Activated CD4-positive, alpha-beta T cell treated with anti-CD3 and anti-CD28 coated beads for 36 hours (primary cell): Measurements from ENCODE around the gene NAGS. TPM values are rescaled to one million over a fixed set of nuclear protein-coding genes. Genes with fewer than 3 reads are reported as not detected.

Experiments
- ATAC-seq: fragments of 200-7000 bp; cut with Tn5 transposase; one replicate; pipeline ENCODE4 v1.10.0; 2021; ENCODE audit warnings: mild to moderate bottlenecking, moderate library complexity
- CTCF ChIA-PET: fragments of 350-600 bp; sonication (Branson Sonifier 250); formaldehyde crosslinking; loops from one replicate; lab custom pipeline; 2021; ENCODE audit warnings: antibody characterized with exemption; lab: Charles Lee
- POLR2A ChIA-PET: fragments of 350-600 bp; sonication (Branson Sonifier 250); formaldehyde crosslinking; loops from one replicate; lab custom pipeline; 2021; ENCODE audit warnings: antibody characterized with exemption, inconsistent platforms; lab: Charles Lee
- DNase-seq: peaks from one replicate; pipeline ENCODE4 v3.0.0-alpha.2; 2020
- H3K27ac Mint-ChIP-seq: one replicate; pipeline ENCODE4 v1.8.0; 2021; ENCODE audit warnings: mixed read lengths
- H3K27me3 Mint-ChIP-seq: one replicate; pipeline ENCODE4 v1.8.0; 2021; ENCODE audit warnings: mixed read lengths
- H3K36me3 Mint-ChIP-seq: one replicate; pipeline ENCODE4 v1.8.0; 2021; ENCODE audit warnings: low read depth, mixed read lengths
- H3K4me1 Mint-ChIP-seq: one replicate; pipeline ENCODE4 v1.8.0; 2021; ENCODE audit warnings: mixed read lengths
- H3K4me3 Mint-ChIP-seq: one replicate; pipeline ENCODE4 v1.8.0; 2021; ENCODE audit warnings: mild to moderate bottlenecking, moderate library complexity, mixed read lengths
- H3K9me3 Mint-ChIP-seq: one replicate; pipeline ENCODE4 v1.8.0; 2021; ENCODE audit warnings: low read depth, mixed read lengths
- intact Hi-C, 2 experiments: fragments of 100-400 bp; cut with DNase I in 1 of 2; cut with micrococcal nuclease in 1 of 2; formaldehyde crosslinking; loops; one replicate each; pipeline versions ENCODE4 v1.14.2 to v1.15.1; 2022 to 2024; cut with DNase I, micrococcal nuclease
- total RNA-seq, 2 experiments: library from RNA; stranded (reverse); gene quantifications; one replicate each; pipeline ENCODE4 v1.2.3, GENCODE V29; 2021

Gene NAGS
- total RNA-seq, 2 experiments from 2014 or later = 1.3 to 1.5 TPM

- ChIA-PET CTCF (interaction anchor here (2.0 to 2.1 kb wide), 2 partner anchors 57 to 122 kb away, joined by 6 to 8 read pairs; no protein-coding TSS in a partner anchor), POLR2A (no interaction called here)
- intact Hi-C loops = no loop called here
- H3K4me3 Mint-ChIP-seq = no peak overlapping the region
- H3K27me3 Mint-ChIP-seq = peaks cover 17% of the 10 kb centered on the region
- DNase-seq = no peak
- no peaks in the 10 kb centered on the region for H3K9me3 Mint-ChIP-seq
- no peak for ATAC-seq
- no peaks in the 10 kb centered on the region for H3K36me3 Mint-ChIP-seq
- no peak overlapping the region for H3K27ac Mint-ChIP-seq
- H3K4me1 Mint-ChIP-seq = no peaks in the 10 kb centered on the region
These were observed 4.1 kb upstream of the NAGS start for GRCh38 chr17:44000141-44000860.

- POLR2A ChIA-PET = no interaction called here
- peak overlapping the region; percentile 25 for H3K27ac Mint-ChIP-seq
- CTCF ChIA-PET = interaction anchor here (2.0 kb wide), 1 partner anchor 57 kb away, joined by 8 read pairs; no protein-coding TSS in a partner anchor
- peaks cover 2% of the 10 kb centered on the region for H3K4me1 Mint-ChIP-seq
- peaks cover 18% of the 10 kb centered on the region for H3K27me3 Mint-ChIP-seq
- ATAC-seq = no peak
- no peaks in the 10 kb centered on the region for H3K9me3 Mint-ChIP-seq
- no peak for DNase-seq
- H3K36me3 Mint-ChIP-seq = no peaks in the 10 kb centered on the region
- intact Hi-C loops = no loop called here
- no peak overlapping the region for H3K4me3 Mint-ChIP-seq
These were observed 3.5 kb upstream of the NAGS start for GRCh38 chr17:44000871-44001460.

DNA sequence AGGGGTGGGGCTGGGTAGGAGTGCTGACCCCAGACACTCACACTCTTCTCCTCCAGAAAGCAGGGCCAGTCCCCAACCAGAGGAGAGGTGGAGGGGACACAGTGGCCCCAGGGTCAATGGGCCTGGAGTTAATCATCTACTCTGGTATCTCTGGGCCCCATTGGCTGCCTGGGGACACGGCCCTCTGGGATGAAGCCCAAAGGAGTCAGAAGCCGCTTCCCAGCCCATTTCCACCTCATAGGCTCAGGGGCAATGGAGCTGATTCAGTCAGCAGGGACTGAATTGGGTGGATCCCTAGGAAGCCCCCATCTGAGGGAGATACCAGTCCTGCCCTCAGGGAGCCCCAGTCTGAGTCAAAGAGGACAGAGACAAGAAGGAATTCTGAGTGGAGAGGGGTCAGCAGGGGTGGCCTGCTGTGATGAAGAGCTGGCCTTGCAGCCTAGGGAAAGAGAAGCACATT lies 2.9 kb upstream of the NAGS start:
- no peak overlapping the region for H3K4me3 Mint-ChIP-seq
- H3K27ac Mint-ChIP-seq = peak overlapping the region; percentile 65
- no peaks in the 10 kb centered on the region for H3K9me3 Mint-ChIP-seq
- no peaks in the 10 kb centered on the region for H3K36me3 Mint-ChIP-seq
- no peak for DNase-seq
- peaks cover 7% of the 10 kb centered on the region for H3K4me1 Mint-ChIP-seq
- no peak for ATAC-seq
- intact Hi-C loops = no loop called here
- H3K27me3 Mint-ChIP-seq = peaks cover 21% of the 10 kb centered on the region
- ChIA-PET POLR2A (no interaction called here), CTCF (interaction anchor here (2.0 kb wide), 1 partner anchor 58 kb away, joined by 8 read pairs; no protein-coding TSS in a partner anchor)

- Mint-ChIP-seq H3K4me3 (no peak overlapping the region), H3K9me3 (no peaks in the 10 kb centered on the region), H3K27me3 (peaks cover 21% of the 10 kb centered on the region), H3K4me1 (peaks cover 11% of the 10 kb centered on the region), H3K36me3 (no peaks in the 10 kb centered on the region), H3K27ac (no peak overlapping the region)
- ChIA-PET CTCF (interaction anchor here (0.8 to 3.0 kb wide), 4 partner anchors 9 to 124 kb away, joined by 3 to 13 read pairs (median 6); no protein-coding TSS in a partner anchor), POLR2A (no interaction called here)
- DNase-seq (no peak), ATAC-seq (no peak)
- intact Hi-C loops = no loop called here
These were observed 2.1 kb upstream of the NAGS start for GRCh38 chr17:44002141-44002848.

GRCh38 chr17:44004761-44005526 lies 522 bp downstream of the NAGS start:
- POLR2A ChIA-PET = no interaction called here
- CTCF ChIA-PET = interaction anchor here (0.6 to 3.0 kb wide), 4 partner anchors 11 to 78 kb away, joined by 3 to 13 read pairs (median 6); no protein-coding TSS in a partner anchor
- H3K4me3 Mint-ChIP-seq = no peak overlapping the region

GRCh38 chr17:44005527-44006271 lies 1.3 kb downstream of the NAGS start:
- H3K27me3 Mint-ChIP-seq = peaks cover 19% of the 10 kb centered on the region
- intact Hi-C loops = loop anchor here in 1 of 2 experiments (1.0 to 2.0 kb wide), 4 partner anchors 61 to 339 kb away; partner anchors contain the start of genes GRN, LSM12 and MPP2
- ATAC-seq (peak; percentile 6), DNase-seq (peak; percentile 62)
- H3K4me1 Mint-ChIP-seq = peaks cover 20% of the 10 kb centered on the region
- H3K36me3 Mint-ChIP-seq = peaks cover 17% of the 10 kb centered on the region
- H3K4me3 Mint-ChIP-seq = peak overlapping the region; percentile 78
- CTCF ChIA-PET = interaction anchor here (0.9 kb wide), 1 partner anchor 10 kb away, joined by 3 read pairs; no protein-coding TSS in a partner anchor
- no peaks in the 10 kb centered on the region for H3K9me3 Mint-ChIP-seq
- peak overlapping the region; percentile 86 for H3K27ac Mint-ChIP-seq
- POLR2A ChIA-PET = interaction anchor here (1.0 kb wide), 1 partner anchor 9 kb away, joined by 4 read pairs; the partner anchor contains the start of gene TMEM101

More at GRCh38 chr17:44004761-44005526, 522 bp downstream of the NAGS start:
- no peak for ATAC-seq
- H3K9me3 Mint-ChIP-seq = no peaks in the 10 kb centered on the region
- H3K36me3 Mint-ChIP-seq = peaks cover 12% of the 10 kb centered on the region
- H3K27me3 Mint-ChIP-seq = peaks cover 19% of the 10 kb centered on the region
- DNase-seq = peak; percentile 43
- H3K27ac Mint-ChIP-seq = no peak overlapping the region
- intact Hi-C loops = no loop called here
- H3K4me1 Mint-ChIP-seq = peaks cover 20% of the 10 kb centered on the region

DNA sequence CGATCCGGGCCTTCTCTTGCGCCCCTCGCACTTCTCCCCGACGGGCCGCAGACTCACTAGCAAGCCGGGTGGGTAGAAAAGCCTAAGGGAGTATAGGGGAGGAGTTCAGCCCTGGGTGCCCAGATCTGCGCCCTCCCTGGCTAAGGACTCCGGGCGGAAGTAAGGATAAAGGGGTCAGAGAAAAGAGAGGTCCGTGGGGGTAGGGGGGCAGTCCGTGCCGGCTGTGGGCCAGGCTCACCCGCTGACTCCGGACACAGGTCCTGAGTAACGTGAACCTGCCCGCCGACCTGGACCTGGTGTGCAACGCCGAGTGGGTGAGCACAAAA lies 1.8 kb downstream of the NAGS start:
- H3K27ac Mint-ChIP-seq = peak overlapping the region; percentile 86
- H3K4me1 Mint-ChIP-seq = peaks cover 20% of the 10 kb centered on the region
- no peaks in the 10 kb centered on the region for H3K9me3 Mint-ChIP-seq
- peaks cover 17% of the 10 kb centered on the region for H3K36me3 Mint-ChIP-seq
- H3K4me3 Mint-ChIP-seq = peak overlapping the region; percentile 78
- intact Hi-C loops = loop anchor here in 1 of 2 experiments (1.0 to 2.0 kb wide), 4 partner anchors 60 to 339 kb away; partner anchors contain the start of genes GRN, LSM12 and MPP2
- no peak for DNase-seq
- CTCF ChIA-PET = interaction anchor here (0.6 to 1.3 kb wide), 3 partner anchors 10 to 440 kb away, joined by 3 to 5 read pairs (median 3); no protein-coding TSS in a partner anchor
- peak; percentile 5 for ATAC-seq
- peaks cover 17% of the 10 kb centered on the region for H3K27me3 Mint-ChIP-seq
- POLR2A ChIA-PET = interaction anchor here (0.6 to 1.0 kb wide), 2 partner anchors 9 to 178 kb away, joined by 3 to 4 read pairs; partner anchors contain the start of gene TMEM101

- POLR2A ChIA-PET = interaction anchor here (0.6 to 1.0 kb wide), 2 partner anchors 8 to 177 kb away, joined by 3 to 4 read pairs; partner anchors contain the start of gene TMEM101
- peak; percentile 84 for ATAC-seq
- peaks cover 17% of the 10 kb centered on the region for H3K27me3 Mint-ChIP-seq
These were observed 2.4 kb downstream of the NAGS start for GRCh38 chr17:44006598-44007345.

More at GRCh38 chr17:44006598-44007345, 2.4 kb downstream of the NAGS start:
- H3K27ac Mint-ChIP-seq = peak overlapping the region; percentile 86
- DNase-seq = peak; percentile 99
- peaks cover 21% of the 10 kb centered on the region for H3K36me3 Mint-ChIP-seq
- intact Hi-C loops = loop anchor here in 1 of 2 experiments (1.0 to 2.0 kb wide), 6 partner anchors 60 to 338 kb away; partner anchors contain the start of genes GRN, HDAC5, LSM12 and MPP2
- no peaks in the 10 kb centered on the region for H3K9me3 Mint-ChIP-seq
- peak overlapping the region; percentile 78 for H3K4me3 Mint-ChIP-seq
- H3K4me1 Mint-ChIP-seq = peaks cover 20% of the 10 kb centered on the region
- CTCF ChIA-PET = interaction anchor here (0.6 to 1.7 kb wide), 7 partner anchors 11 to 570 kb away, joined by 3 to 7 read pairs (median 3); no protein-coding TSS in a partner anchor
